ENCODE results near the gene IGDCC3.

GRCh38 chr15:65287520-65287855 is 90.3 kb downstream of the IGDCC3 start:
- TF ChIP-seq CTCF (IDR thresholded peaks at IDR 0.05) = no peak
- no peak for TF ChIP-seq POLR2A (IDR thresholded peaks at IDR 0.05)

Measured in uterus (tissue), 2 donors.